Lower leg skin (tissue), 3 donors: ENCODE measurements around the gene MTRFR.

Experiments
- POLR2A ChIP-seq, 2 donors: fragments of 450-650 bp; IDR thresholded peaks; one replicate each; pipeline ENCODE4 v1.6.1; 2016 to 2017; ENCODE audit warnings: antibody characterized with exemption in 2 of 2, mild to moderate bottlenecking in 1 of 2, moderate library complexity in 1 of 2
- TF ChIP-seq, protein P1 (sequence below), 3 donors: fragments of 450-650 bp; IDR thresholded peaks; one replicate each; pipeline ENCODE4 v1.5.1; 2016; ENCODE audit warnings: antibody characterized with exemption in 3 of 3, mild to moderate bottlenecking in 3 of 3, moderate library complexity in 2 of 3

DNA sequence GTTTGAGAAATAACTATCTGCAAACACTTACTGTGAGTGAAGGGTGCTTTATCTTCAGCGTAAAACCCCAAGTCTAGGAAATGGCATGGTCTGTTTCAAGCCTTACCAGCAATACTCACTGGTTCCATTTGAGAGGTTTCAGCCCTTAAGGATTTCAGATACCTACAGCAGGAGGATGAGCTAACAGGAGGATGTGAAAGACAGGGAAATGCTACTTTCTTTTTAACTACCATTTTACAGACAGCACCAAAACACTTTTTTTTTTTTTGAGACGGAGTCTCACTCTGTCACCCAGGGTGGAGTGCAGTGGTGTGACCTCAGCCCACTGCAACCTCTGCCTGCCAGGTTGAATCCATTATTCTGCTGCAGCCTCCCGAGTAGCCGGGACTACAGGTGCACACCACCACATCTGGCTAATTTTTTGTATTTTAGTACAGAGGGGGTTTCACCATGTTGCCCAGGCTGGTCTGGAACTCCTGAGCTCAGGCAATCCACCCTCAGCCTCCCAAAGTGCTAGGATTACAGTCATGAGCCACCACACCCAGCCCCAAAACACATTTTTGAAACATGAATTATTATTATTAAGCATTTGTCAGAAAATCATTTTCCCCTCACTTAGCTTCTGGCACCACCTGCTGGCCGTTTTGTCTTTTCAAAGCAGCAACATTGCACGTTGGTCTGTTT, 4.6 kb downstream of the MTRFR start:
- TF ChIP-seq, protein P1, sequence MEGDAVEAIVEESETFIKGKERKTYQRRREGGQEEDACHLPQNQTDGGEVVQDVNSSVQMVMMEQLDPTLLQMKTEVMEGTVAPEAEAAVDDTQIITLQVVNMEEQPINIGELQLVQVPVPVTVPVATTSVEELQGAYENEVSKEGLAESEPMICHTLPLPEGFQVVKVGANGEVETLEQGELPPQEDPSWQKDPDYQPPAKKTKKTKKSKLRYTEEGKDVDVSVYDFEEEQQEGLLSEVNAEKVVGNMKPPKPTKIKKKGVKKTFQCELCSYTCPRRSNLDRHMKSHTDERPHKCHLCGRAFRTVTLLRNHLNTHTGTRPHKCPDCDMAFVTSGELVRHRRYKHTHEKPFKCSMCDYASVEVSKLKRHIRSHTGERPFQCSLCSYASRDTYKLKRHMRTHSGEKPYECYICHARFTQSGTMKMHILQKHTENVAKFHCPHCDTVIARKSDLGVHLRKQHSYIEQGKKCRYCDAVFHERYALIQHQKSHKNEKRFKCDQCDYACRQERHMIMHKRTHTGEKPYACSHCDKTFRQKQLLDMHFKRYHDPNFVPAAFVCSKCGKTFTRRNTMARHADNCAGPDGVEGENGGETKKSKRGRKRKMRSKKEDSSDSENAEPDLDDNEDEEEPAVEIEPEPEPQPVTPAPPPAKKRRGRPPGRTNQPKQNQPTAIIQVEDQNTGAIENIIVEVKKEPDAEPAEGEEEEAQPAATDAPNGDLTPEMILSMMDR (IDR thresholded peaks at IDR 0.05) = no peak
- no peak for TF ChIP-seq POLR2A (IDR thresholded peaks at IDR 0.05)
